Type B pancreatic cell (in vitro differentiated cells): ENCODE measurements around the gene GJA4. TPM values are rescaled to one million over a fixed set of nuclear protein-coding genes. Genes with fewer than 3 reads are reported as not detected.

Experiments used
- DNase-seq: peaks from one replicate; pipeline ENCODE4 v3.0.0; 2021; ENCODE audit warnings: mixed read lengths; ENCODE audit not compliant: unreplicated experiment; ENCODE audit errors: extremely low spot score
- H3K27ac Mint-ChIP-seq: 2 replicates; pipeline ENCODE4 v1.8.0; 2021; ENCODE audit warnings: mild to moderate bottlenecking, mixed read lengths
- H3K27me3 Mint-ChIP-seq: 2 replicates; pipeline ENCODE4 v1.8.0; 2021; ENCODE audit warnings: mixed read lengths
- H3K36me3 Mint-ChIP-seq: 2 replicates; pipeline ENCODE4 v1.8.0; 2021; ENCODE audit warnings: mixed read lengths
- H3K4me1 Mint-ChIP-seq: one replicate; pipeline ENCODE4 v1.8.0; 2021; ENCODE audit warnings: mixed read lengths; ENCODE audit not compliant: unreplicated experiment
- H3K4me3 Mint-ChIP-seq: 2 replicates; pipeline ENCODE4 v1.8.0; 2021; ENCODE audit warnings: mild to moderate bottlenecking, mixed read lengths
- H3K9me3 Mint-ChIP-seq: 2 replicates; pipeline ENCODE4 v1.8.0; 2021; ENCODE audit warnings: mixed read lengths
- total RNA-seq: library from RNA; stranded (reverse); gene quantifications from 2 replicates; pipeline ENCODE4 v1.2.1, GENCODE V29; 2021; ENCODE audit warnings: low replicate concordance
- TF ChIP-seq, protein P1 (sequence below): fragments of 200-600 bp; sonication (generic); conservative IDR thresholded peaks from 2 replicates; pipeline ENCODE4 v1.5.0; 2021; ENCODE audit warnings: antibody characterized with exemption, mild to moderate bottlenecking

Gene GJA4
- total RNA-seq, 1 donor from 2014 or later: 0.87 TPM

GRCh38 chr1:34778381-34778780, 14.4 kb upstream of the GJA4 start:
- H3K4me3 Mint-ChIP-seq: no peak overlapping the region
- H3K27me3 Mint-ChIP-seq: peaks cover 50% of the 10 kb centered on the region
- H3K4me1 Mint-ChIP-seq: no peaks in the 10 kb centered on the region
- no peak for DNase-seq
- H3K9me3 Mint-ChIP-seq: no peaks in the 10 kb centered on the region
- TF ChIP-seq, protein P1, sequence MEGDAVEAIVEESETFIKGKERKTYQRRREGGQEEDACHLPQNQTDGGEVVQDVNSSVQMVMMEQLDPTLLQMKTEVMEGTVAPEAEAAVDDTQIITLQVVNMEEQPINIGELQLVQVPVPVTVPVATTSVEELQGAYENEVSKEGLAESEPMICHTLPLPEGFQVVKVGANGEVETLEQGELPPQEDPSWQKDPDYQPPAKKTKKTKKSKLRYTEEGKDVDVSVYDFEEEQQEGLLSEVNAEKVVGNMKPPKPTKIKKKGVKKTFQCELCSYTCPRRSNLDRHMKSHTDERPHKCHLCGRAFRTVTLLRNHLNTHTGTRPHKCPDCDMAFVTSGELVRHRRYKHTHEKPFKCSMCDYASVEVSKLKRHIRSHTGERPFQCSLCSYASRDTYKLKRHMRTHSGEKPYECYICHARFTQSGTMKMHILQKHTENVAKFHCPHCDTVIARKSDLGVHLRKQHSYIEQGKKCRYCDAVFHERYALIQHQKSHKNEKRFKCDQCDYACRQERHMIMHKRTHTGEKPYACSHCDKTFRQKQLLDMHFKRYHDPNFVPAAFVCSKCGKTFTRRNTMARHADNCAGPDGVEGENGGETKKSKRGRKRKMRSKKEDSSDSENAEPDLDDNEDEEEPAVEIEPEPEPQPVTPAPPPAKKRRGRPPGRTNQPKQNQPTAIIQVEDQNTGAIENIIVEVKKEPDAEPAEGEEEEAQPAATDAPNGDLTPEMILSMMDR: no peak
- H3K27ac Mint-ChIP-seq: no peak overlapping the region
- no peaks in the 10 kb centered on the region for H3K36me3 Mint-ChIP-seq

GRCh38 chr1:34779005-34779404, 13.8 kb upstream of the GJA4 start:
- DNase-seq: no peak
- no peaks in the 10 kb centered on the region for H3K9me3 Mint-ChIP-seq
- H3K36me3 Mint-ChIP-seq: no peaks in the 10 kb centered on the region
- H3K27me3 Mint-ChIP-seq: peaks cover 55% of the 10 kb centered on the region
- H3K4me1 Mint-ChIP-seq: no peaks in the 10 kb centered on the region
- TF ChIP-seq, protein P1: no peak
- H3K27ac Mint-ChIP-seq: no peak overlapping the region
- peak overlapping the region; percentile 64 for H3K4me3 Mint-ChIP-seq

GRCh38 chr1:34779526-34779925, 13.3 kb upstream of the GJA4 start:
- peaks cover 60% of the 10 kb centered on the region for H3K27me3 Mint-ChIP-seq
- H3K36me3 Mint-ChIP-seq: no peaks in the 10 kb centered on the region
- DNase-seq: no peak
- no peaks in the 10 kb centered on the region for H3K4me1 Mint-ChIP-seq
- H3K9me3 Mint-ChIP-seq: no peaks in the 10 kb centered on the region
- peak overlapping the region; percentile 70 for H3K27ac Mint-ChIP-seq
- TF ChIP-seq, protein P1: no peak
- H3K4me3 Mint-ChIP-seq: peak overlapping the region; percentile 64

- Mint-ChIP-seq H3K9me3 (no peaks in the 10 kb centered on the region), H3K27me3 (peaks cover 64% of the 10 kb centered on the region), H3K4me1 (no peaks in the 10 kb centered on the region), H3K4me3 (peak overlapping the region; percentile 64), H3K27ac (no peak overlapping the region), H3K36me3 (no peaks in the 10 kb centered on the region)
- DNase-seq: no peak
- TF ChIP-seq, protein P1: no peak
These were observed 12.8 kb upstream of the GJA4 start for GRCh38 chr1:34779962-34780361.

GRCh38 chr1:34780528-34780927, 12.3 kb upstream of the GJA4 start:
- Mint-ChIP-seq H3K4me3 (peak overlapping the region; percentile 82), H3K4me1 (no peaks in the 10 kb centered on the region), H3K27ac (peak overlapping the region; percentile 81), H3K36me3 (no peaks in the 10 kb centered on the region), H3K9me3 (no peaks in the 10 kb centered on the region), H3K27me3 (peaks cover 67% of the 10 kb centered on the region)
- DNase-seq: no peak
- TF ChIP-seq, protein P1: no peak
